HG03045 (cell line): ENCODE measurements around the gene MUC13.

Experiments
- ATAC-seq: cut with Tn5 transposase; IDR thresholded peaks from one replicate; pipeline ENCODE4 v1.9.1; 2021; ENCODE audit warnings: mild to moderate bottlenecking, moderate library complexity; ENCODE audit not compliant: unreplicated experiment

The MUC13 gene

DNA sequence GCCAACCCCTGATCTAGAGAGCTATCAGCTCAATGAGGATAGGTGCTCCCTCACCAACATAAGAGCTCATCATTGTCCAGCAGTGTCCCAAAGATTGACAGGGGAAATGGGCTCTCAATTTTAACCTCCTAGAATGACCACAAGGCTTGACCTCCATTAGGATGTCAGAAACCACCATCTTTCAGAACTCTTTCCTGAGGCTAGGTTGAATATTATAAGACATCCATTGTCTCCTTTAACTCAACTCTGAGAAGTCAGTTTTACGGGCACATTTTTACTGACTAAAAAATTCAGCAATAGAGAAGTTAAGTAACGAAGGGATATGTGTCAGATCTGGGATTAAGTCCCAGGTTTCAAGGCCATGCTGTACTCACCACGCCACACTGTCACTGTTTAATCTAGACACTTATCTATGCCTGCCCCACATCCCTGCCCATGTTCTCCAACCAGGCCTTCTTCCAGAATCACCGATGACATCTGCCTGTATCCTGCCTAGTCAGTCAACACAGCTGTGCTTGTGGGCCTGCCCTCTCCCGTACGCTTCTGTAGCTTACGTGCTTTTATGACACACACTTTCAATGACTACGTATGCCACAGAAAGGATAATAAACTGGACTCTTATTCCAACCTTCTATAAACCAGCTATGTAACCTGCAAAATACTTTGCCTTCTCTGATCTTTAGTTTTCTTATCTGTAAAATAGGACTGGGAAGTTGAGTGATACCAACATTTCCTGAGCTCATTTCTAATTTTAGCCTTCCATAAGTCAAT is 17.1 kb upstream of the MUC13 start:
- ATAC-seq: no peak

DNA sequence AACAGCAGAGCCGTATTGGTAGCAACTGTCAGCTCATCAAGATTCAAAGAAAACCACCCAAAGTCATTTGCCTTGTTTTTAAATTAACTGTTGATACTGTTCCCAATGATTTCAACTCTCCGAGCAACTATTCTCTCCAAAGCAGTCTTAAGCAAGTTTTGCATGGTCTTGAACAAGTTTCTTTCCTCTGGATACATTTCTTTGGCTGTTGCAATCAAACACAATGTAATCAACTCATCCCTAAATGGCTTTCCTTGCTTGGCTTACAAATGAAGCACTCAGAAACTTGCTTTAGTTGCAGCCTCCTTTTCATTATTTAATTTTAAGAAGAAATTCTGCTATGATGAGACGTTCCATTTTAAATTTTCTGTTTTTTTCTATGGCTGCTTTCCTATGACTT is 15.5 kb upstream of the MUC13 start:
- no peak for ATAC-seq

DNA sequence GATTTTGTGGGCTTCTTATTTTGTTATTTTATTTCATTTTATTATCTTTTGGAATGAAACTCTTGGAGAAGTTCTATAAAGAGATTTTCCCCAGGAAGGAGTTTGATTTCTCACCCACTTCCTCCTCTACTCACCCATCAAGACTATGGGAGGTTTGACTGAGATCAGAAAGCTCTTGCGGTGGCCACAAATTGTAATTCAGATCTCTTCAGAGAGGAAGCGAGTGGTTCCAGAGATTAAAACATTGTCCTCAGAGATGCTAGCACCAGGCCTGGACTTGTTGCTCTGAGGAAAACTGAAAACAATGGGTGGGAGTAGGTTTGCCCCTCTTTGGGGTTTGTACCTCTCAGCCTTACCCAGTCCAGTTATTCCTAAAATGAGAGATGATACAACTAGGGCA is 8.1 kb upstream of the MUC13 start:
- no peak for ATAC-seq

DNA sequence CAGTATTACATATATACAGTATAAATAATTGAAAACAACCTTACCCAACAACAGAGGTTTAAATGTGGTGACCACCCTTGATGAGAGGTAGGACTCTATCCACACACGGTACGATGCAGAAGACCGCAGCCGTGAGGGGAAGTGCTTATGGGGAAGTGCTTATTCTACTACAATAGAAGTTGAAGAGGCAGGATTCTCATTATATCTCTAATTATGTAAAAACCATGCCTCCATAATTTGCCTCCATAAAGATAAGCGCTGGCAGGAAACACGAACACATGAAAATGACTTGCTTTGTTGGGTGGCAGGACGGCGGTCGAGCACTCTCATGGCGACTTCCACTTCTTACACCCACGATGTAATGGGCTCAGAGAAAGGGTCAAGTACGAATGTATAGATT is 7.2 kb upstream of the MUC13 start:
- no peak for ATAC-seq

DNA sequence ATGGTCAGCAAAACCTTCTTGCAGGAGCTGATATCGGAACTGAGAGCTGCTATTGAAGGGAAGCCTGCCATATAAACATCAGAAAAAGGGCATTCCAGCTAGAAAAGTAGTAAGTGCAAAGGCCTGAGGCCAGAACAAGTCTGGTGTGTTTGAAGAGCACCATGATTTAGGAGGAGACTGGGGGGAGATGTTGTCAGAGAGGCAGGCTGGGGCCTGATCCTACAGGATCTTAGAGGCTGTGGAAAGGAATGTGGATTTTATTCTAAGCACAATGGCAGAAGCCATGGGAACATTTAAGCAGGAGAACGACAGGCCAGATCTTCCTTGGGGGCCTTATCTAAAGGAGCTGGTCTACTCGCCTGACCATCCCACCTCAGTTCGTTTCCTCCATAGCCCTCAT is 5.1 kb upstream of the MUC13 start:
- ATAC-seq: no peak

DNA sequence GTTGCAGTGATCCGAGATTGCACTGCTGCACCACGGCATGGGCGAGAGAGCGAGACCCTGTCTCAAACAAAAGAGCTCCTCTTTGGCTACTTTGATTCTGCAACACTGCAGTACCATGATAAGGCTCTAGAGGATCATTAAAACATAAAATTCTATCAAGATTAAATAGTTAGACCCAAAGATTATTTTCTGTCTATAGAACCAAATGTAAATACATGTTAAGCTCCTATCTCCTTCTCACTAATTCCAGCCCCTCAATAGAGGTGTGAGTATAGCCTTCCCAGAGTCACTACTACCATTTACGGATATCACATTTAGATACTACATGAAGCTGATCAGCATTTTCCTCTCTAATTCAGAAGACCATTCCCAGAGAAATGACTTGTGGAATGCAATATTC is 4.3 kb upstream of the MUC13 start:
- ATAC-seq: no peak

DNA sequence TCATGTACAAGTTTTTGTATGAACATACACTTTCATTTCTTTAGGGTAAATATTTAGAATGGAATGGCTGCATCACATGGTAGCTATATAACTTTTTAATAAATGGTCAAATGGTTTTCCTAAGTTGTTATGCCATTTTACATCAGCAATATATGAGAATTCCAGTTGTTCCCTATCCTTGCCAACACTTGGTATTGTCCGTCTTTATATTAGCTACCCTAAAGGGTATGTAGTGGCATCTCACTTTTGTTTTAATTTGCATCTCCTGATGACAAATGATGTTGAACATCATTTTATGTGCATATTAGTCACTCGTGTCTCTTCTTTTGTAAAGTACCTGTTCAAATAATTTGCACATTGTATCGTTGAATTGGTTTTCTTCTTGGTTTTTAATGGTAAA is 2.5 kb upstream of the MUC13 start:
- no peak for ATAC-seq

DNA sequence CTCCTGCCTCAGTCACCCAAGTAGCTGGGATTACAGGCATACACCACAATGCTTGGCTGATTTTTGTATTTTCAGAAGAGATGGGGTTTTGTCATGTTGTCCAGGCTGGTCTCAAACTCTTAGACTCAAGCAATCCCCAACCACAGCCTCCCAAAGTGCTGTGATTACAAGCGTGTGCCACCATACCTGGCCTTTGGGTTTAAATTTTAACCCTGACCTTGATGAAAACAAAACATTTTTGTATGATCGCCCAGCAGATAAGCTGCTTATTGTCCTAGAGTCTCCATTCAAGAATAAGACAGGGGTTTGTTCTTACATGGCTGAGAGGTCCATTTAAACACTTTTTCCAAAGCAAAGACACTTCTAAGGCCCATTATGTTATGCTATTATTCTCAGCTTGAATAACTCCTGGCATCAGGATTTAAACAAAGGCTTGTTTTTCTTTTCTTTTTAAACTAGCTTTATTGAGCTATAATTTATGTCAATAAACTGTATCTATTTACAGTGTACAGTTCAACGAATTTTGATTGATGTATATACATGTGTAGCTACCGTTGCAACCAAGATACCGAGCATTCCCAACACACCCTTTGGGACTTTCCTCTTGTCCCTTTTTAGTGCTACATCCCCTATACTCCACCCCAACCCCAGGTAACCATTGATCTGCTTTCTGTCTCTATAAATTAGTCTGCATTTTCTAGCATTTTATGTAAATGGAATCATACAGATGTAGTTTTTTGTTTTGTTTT is 1.4 kb upstream of the MUC13 start:
- no peak for ATAC-seq

DNA sequence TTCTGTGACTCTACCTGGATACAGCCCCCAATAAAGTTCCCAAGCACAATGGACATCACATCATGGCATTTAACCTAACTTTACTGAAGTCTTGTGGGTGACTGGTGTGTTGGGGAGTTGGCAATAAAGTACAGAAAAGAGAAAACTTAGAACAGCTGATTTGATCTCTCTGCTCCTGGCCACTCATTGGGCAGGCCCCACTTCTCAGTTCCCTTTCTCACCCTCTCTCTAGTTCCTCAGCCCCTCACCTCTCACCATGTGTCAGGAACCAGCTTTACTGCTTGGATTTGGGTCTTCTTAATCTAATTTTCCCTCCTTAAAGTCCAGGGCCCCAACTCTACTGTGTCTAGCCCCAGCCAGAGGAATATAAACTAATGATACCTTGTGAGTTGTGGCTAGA is 713 bp upstream of the MUC13 start:
- ATAC-seq: no peak

DNA sequence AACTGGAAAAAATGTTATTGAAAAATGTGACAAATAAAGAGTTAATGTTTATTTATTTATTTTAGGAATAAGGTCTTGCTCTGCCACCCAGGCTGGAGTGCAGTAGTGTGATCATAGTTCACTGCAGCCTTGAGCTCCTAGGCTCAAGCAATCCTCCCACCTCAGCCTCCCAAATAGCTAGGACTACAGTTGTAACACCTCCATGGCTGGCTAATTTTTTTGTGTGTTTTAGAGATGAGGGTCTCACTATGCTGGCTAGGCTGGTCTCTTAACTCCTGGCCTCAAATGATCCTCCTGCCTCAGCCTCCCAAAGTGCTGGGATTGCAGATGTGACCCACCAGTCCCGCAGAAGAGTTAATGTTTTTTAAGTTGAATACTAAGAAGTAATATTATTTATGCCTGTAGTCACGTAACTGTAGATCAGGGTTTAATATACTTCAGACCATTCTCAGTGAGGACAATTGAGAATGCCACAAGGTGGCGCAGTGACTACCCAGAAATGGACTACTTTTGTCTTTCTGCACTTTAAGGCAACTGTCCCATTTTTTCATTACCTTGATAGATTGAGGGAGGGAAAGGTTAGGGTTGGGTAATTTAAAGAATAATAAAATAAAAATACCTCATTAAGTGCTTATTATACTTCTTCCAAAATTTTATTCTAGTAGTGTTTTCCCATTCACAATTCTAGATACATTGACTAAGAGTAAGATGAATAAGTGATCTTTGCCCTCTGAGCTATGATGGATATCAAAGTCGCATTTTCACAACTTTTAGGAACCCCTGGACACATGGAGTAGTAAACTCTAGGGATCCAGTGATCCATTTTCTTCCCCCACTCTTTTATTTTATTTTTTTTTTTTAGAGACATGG is 6.0 kb downstream of the MUC13 start:
- no peak for ATAC-seq

DNA sequence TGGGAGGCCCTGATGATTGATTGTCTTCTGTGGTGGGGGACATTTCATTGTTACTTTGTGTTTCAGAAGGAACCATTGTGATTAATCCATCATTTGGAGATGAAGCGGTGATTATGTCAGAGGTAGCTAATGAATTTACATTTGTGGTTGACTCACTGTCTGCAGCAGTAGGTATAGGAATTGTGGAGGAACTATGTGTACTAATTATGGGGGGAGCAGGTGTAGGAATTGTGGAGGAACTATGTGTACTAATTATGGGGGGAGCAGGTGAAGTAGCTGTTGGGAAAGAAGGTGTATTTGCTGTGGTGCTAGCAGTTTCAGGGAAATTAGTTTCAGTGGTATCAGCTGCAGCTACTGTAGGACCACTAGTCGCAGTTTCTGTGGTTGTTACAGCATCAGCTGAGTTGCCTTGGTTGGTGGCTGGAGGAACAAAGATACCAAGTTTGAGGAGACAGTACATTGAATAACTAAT is 6.9 kb downstream of the MUC13 start:
- ATAC-seq: peak; percentile 71

DNA sequence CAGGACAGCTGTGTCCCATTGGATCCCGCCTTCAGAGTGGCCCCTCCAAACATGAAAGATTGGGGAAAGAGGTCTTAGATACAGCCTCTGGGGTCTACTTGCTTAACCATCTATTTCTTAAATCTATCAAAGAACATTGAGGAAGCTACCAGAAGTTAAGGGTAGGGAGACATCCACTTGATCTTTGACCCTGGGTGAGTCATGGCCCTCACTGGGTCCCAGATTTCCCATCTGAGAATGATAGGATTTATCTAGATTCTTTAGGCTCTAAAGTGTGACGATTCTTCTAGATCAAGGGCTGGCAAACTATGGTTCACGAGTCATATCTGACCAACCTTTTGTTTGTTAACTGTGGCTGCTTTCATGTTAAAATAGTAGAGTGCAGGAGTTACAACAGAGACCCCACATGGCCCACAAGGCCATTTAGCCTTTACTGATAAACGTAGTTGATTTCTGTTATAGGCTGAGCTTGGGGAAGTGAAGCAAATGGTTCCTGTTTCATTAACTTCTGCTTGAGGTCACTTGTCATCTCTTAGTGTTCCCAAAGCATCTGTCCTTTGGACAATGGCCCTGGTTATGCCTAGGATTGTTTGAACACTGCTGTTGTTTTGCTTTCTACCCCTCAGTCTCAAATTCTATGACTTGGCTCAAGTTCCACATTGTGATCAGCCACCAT is 8.0 kb downstream of the MUC13 start:
- no peak for ATAC-seq

DNA sequence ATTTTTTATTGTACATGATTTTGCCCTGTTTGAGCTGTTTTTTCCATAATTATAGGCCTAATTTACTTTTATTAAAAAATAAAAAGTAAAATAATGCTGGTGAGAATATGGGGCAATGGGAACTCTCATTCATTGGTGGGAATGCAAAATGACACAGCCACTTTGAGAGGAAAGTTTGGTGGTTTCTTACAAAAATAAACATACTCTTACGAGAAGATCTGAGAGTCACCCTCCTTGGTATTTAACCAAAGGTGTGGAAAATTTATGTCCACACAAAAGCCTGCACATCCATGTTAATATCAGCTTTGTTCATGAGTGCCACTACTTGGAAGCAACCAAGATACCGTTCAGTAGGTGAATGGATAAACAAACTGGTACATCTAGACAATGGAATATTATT is 9.8 kb downstream of the MUC13 start:
- ATAC-seq: no peak

DNA sequence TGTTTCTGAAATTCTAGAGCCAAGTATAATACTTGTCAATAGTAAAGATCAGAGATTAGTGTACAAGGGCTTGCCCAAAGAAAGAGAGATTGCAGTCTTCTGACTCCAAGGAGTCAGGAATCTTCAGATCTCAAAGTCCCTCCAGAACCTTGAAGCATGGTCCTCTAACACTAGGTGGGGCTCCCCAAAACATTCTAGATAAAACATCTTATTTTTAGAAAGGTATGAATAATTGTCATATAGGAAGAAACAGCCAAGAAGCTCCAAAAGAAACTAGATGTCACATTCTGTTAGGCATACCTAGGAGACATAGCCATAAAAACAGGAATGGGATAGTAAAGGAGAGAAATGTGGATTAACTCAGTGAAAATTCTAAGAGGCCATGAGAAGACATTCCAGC is 10.7 kb downstream of the MUC13 start:
- ATAC-seq: no peak

DNA sequence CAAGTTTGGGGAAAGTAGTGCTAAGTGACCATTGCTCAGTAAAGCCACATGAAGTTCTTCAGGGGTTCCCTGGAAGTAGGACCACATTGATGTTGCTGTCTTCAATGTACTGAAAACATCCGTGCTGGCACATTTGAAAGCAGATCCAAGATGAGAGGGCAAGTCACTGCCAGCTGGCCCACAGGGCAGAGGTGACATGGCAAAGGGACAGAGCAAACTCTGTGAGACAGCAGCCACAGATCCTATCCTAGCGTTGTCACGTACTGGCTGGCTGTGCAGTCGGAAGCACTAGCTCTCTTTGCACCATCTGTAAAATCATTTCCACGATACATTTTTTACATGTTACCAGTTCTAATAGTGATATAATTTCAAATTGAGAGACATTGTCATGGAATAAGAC is 13.8 kb downstream of the MUC13 start:
- no peak for ATAC-seq

DNA sequence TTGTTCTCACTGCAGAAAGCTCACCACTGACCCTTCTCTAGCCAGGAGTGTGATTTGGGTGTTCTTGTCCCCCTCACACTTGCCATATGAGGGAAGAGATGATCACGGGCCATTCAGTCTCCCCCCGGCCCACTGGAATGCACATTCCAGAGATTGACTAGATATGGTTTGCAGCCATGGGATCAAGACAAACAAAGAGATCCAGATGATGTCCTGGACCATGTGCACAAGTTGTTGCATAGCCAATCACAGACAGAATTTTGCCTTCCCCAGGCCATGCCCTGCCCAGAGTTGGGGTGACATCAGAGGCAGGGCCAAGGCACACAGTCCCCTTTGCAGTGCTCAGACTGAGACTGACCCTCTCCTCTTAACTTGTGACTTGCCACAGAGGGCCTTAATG is 14.8 kb downstream of the MUC13 start:
- ATAC-seq: no peak

DNA sequence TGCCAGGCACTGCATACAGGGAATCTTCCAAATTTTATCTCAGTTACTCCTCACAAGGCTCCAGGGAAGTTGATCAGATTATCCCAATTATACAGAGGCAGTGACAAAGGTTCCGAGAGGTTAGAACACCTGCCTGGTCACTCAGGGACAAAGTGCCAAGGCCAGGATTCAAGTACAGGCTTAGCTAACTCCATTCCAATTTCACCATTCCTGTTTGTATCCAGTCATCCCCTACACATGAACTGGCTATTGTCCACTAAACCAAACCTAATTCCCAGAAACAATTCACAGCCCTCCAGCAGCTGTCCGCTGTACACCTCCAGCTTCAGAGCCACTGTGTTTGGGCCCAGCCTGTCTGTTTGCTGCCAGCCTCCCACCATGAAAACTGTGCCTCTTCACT is 16.0 kb downstream of the MUC13 start:
- no peak for ATAC-seq

DNA sequence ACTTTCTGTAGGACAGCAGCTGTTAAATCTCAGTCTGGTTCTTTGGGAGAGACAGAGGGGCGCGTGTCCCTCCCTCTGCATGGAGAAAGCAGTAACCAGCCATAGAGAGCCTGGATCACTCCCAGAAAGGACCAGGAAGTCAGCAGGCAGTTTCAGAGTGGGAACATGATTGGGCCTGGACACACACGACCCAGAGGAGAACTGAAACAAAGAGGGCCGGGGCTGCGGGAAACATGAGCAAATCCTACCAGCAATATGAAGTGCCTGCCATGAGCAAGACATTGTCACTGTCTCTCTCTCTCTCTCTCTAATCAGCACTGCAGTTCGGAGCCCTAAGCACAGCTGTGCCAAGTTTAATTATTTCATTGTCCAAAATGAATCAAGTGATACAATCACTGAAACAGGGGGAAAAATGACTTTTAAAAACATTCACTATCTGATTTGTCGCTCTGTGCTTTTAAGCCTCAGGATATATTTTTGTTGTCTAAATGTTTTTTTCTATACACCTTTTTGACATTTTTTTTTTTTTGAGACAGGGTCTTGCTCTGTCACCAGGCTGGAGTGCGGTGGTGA is 17.6 kb downstream of the MUC13 start:
- no peak for ATAC-seq

DNA sequence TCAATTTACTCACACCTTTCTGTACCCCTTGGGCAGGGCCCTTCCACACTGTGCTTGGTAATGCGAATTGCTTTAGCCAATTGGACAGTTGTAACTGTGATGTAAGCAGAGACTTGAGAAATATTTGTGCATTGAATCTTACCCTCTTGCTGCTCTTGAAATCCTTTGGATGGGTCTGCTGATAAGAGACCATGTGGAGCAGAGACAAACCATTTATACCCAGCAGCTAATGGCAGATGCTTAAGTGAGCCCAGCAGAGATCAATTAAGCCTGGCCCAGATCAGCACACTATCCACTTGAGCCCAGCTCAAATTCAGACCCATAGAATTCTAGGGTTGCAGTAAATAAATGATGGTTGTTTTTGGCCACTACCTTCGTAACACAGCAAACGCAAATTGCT is 19.3 kb downstream of the MUC13 start:
- no peak for ATAC-seq

DNA sequence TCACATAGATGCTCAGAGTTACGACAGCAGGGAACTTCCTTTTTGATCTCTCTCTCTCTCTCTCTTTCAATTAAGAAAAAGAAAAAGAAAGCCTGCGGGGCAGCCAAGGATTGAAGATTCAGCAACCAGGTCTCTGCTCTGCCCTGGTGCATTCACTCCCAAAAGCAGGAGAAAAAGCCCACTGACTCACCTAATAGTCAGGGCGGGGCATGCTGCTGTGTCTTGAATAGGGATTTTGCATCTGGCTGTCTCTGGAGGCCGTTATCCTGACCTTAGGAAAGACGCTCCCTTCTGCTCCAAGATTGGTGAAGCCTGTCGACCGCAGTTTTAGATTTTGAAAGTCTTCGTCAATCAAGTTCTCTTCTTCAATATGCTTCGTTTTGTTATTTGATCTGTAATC is 26.6 kb downstream of the MUC13 start:
- ATAC-seq: no peak
